Measurements from ENCODE around the gene PLK3. TPM values are rescaled to one million over a fixed set of nuclear protein-coding genes. Genes with fewer than 3 reads are reported as not detected.

PLK3 gene
- total and polyA plus RNA-seq, 2 experiments from 2014 or later: 28.5 to 29.8 TPM

DNA sequence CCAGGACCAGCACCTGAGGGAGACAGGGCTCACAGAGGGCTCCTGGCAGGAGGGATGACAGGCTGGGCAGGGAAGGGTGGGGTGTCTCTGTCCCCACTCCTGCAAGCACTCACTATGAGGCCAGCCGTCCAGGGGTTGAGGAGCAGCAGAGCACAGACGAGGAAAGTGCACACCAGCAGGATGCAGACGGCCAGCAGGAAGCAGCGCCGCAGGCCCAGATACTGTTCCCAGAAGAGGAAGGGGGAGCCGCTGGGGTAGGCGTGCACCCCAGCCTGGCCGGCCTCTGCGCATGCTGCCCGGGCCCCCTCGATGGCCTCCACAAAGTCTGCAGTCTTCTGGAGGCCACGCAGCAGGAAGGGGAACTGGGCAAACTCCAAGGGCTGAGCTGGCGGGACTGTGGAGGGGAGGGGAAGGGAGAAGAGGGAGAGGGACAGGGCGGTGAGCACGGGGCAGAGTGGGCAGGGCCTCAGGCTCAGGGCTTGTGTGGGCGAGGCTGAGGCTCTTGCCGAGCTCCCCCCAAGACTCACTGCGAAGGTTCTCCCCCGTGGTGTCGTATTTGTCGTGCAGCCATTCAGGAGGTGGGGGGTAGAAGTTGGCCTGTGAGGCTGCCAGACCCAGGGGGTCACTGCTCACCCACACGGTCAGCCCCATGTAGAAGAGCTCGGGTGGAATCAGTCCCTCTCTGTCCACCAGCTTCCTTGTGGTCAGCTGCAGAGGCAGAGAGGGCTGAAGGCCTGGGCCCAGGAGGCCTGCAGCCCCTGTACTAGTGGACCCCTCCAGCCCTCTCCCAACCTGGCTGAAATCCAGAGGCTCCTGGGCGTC is 26.4 kb downstream of the PLK3 start:
- in situ Hi-C loops (cut with MboI): loop anchor here (25.0 kb wide), 1 partner anchor 486 kb away; no protein-coding TSS in a partner anchor
- Histone ChIP-seq H3K36me3 (ENCODE audit: low read depth) (no peaks in the 10 kb centered on the region), H4K20me1 (ENCODE audit: insufficient read depth) (no peaks in the 10 kb centered on the region), H3K27ac (no peak overlapping the region), H3K4me2 (ENCODE audit: unreplicated experiment) (no peak overlapping the region), H3K9me3 (ENCODE audit: low read depth) (no peaks in the 10 kb centered on the region), H2AFZ (no peak overlapping the region), H3K9me2 (ENCODE audit: insufficient read depth) (no peaks in the 10 kb centered on the region), H3K9ac (no peak overlapping the region), H3K79me2 (ENCODE audit: insufficient read depth) (no peaks in the 10 kb centered on the region), H3K4me3 (no peak overlapping the region), H3F3A (ENCODE audit: insufficient read depth) (no peaks in the 10 kb centered on the region), H3K27me3 (replicated peaks; ENCODE audit: insufficient read depth) (no peaks in the 10 kb centered on the region), H3K4me1 (ENCODE audit: insufficient read depth) (no peaks in the 10 kb centered on the region)
- DNase-seq: no peak
- WGBS, 2 experiments (ENCODE audit: low coverage in 1 of 2, low lambda C conversion rate in 2 of 2, missing lambda C conversion rate in 2 of 2): 85 to 88% methylated on average over 11 to 24 of the region's 24 CpGs
- TF ChIP-seq EZH2 (IDR thresholded peaks at IDR 0.05; ENCODE audit: insufficient read depth, poor library complexity, severe bottlenecking) (no peak), EZH2phosphoT487 (IDR thresholded peaks at IDR 0.05; ENCODE audit: insufficient read depth, low read depth) (no peak)

GRCh38 chr1:44827197-44828002 is 27.2 kb downstream of the PLK3 start:
- no peak overlapping the region for H2AFZ ChIP-seq
- H3K9ac ChIP-seq: no peak overlapping the region
- H3K27me3 ChIP-seq (replicated peaks; ENCODE audit: insufficient read depth): no peaks in the 10 kb centered on the region
- H3K36me3 ChIP-seq (ENCODE audit: low read depth): no peaks in the 10 kb centered on the region
- TF ChIP-seq EZH2 (IDR thresholded peaks at IDR 0.05; ENCODE audit: insufficient read depth, poor library complexity, severe bottlenecking): no peak
- no peaks in the 10 kb centered on the region for H3K4me1 ChIP-seq (ENCODE audit: insufficient read depth)
- H3K4me3 ChIP-seq: no peak overlapping the region
- H3K4me2 ChIP-seq (ENCODE audit: unreplicated experiment): no peak overlapping the region
- in situ Hi-C loops (cut with MboI): loop anchor here (25.0 kb wide), 1 partner anchor 485 kb away; no protein-coding TSS in a partner anchor
- no peaks in the 10 kb centered on the region for H3K9me2 ChIP-seq (ENCODE audit: insufficient read depth)
- no peaks in the 10 kb centered on the region for H3F3A ChIP-seq (ENCODE audit: insufficient read depth)
- H3K27ac ChIP-seq: no peak overlapping the region
- no peaks in the 10 kb centered on the region for H3K79me2 ChIP-seq (ENCODE audit: insufficient read depth)
- H3K9me3 ChIP-seq (ENCODE audit: low read depth): no peaks in the 10 kb centered on the region
- no peak for DNase-seq
- no peaks in the 10 kb centered on the region for H4K20me1 ChIP-seq (ENCODE audit: insufficient read depth)
- 91 to 92% methylated on average over 28 of the region's 28 CpGs for WGBS, 2 experiments (ENCODE audit: low coverage in 1 of 2, low lambda C conversion rate in 2 of 2, missing lambda C conversion rate in 2 of 2)

DNA sequence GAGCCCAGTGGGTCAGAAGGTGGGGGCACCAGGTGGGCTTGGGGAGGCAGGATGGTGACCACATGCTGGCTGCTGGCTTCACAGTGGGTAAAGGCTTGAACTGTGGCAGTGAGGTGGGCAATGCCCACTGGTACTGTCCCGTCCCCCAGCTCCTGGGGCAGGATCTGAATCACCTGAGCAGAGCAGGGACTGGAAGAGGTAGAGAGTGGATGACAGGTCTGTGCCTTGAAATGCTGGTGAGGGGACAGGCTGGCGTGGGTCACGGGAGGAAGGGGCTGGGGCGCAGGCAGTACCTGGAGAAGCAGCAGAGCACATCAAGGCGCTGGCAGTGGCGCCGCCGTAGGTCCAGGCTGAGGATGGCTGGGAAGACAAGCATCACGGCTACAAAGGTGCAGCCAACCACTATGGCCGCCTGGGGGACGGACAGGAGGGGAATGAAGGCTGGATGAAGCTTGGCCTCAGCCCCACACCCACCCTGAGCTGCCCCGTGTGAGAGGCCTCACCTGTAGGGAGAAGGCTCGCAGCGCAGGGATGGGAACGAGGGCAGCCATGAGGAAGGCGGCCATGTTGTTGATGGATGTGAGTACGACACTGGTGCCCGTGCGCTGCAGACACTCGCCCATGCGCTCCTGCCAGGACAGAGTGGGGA is 27.9 kb downstream of the PLK3 start:
- Histone ChIP-seq H3K4me1 (ENCODE audit: insufficient read depth) (no peaks in the 10 kb centered on the region), H4K20me1 (ENCODE audit: insufficient read depth) (no peaks in the 10 kb centered on the region), H3K9ac (no peak overlapping the region), H3K4me3 (no peak overlapping the region), H3K9me3 (ENCODE audit: low read depth) (no peaks in the 10 kb centered on the region), H3K27me3 (replicated peaks; ENCODE audit: insufficient read depth) (no peaks in the 10 kb centered on the region), H3K36me3 (ENCODE audit: low read depth) (no peaks in the 10 kb centered on the region), H2AFZ (no peak overlapping the region), H3K4me2 (ENCODE audit: unreplicated experiment) (no peak overlapping the region), H3K27ac (no peak overlapping the region), H3F3A (ENCODE audit: insufficient read depth) (no peaks in the 10 kb centered on the region), H3K79me2 (ENCODE audit: insufficient read depth) (no peaks in the 10 kb centered on the region), H3K9me2 (ENCODE audit: insufficient read depth) (no peaks in the 10 kb centered on the region)
- TF ChIP-seq EZH2phosphoT487 (IDR thresholded peaks at IDR 0.05; ENCODE audit: insufficient read depth, low read depth) (no peak), EZH2 (IDR thresholded peaks at IDR 0.05; ENCODE audit: insufficient read depth, poor library complexity, severe bottlenecking) (no peak)
- 89 to 93% methylated on average over 20 to 21 of the region's 21 CpGs for WGBS, 2 experiments (ENCODE audit: low coverage in 1 of 2, low lambda C conversion rate in 2 of 2, missing lambda C conversion rate in 2 of 2)
- no peak for DNase-seq
- in situ Hi-C loops (cut with MboI): loop anchor here (25.0 kb wide), 1 partner anchor 484 kb away; no protein-coding TSS in a partner anchor

DNA sequence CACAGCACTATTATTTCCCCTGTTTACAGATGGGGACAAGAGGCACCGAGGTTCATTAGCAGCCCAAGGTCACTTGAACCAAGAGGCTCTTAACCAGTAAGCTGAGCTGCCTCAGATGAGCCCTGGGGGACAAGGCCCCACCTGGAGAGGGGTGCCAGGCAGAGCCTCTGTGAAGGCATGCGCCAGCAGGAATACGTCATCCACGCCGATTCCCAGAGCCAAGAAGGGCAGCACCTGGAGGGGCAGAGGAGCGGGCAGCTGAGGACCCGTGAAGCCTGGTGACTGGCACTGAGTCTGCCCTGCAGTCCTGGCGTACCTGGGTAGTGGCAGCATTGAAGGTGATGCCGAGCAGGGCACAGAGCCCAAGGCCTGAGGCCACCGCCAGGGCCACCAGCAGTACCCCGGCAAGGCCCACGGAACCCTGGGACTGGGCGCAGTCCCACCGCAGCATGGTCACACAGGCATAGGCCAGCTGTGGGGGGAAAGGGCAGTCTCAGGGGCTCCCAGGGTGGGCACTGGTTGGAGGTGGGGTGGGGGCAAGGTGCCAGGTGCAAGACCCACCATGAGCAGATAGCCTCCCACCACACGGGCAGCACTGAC is 28.8 kb downstream of the PLK3 start:
- Histone ChIP-seq H4K20me1 (ENCODE audit: insufficient read depth) (no peaks in the 10 kb centered on the region), H2AFZ (no peak overlapping the region), H3K9ac (no peak overlapping the region), H3K36me3 (ENCODE audit: low read depth) (no peaks in the 10 kb centered on the region), H3K9me3 (ENCODE audit: low read depth) (no peaks in the 10 kb centered on the region), H3K4me1 (ENCODE audit: insufficient read depth) (no peaks in the 10 kb centered on the region), H3K27me3 (replicated peaks; ENCODE audit: insufficient read depth) (no peaks in the 10 kb centered on the region), H3K4me2 (ENCODE audit: unreplicated experiment) (no peak overlapping the region), H3K4me3 (no peak overlapping the region), H3K27ac (no peak overlapping the region), H3K9me2 (ENCODE audit: insufficient read depth) (no peaks in the 10 kb centered on the region), H3F3A (ENCODE audit: insufficient read depth) (no peaks in the 10 kb centered on the region), H3K79me2 (ENCODE audit: insufficient read depth) (no peaks in the 10 kb centered on the region)
- in situ Hi-C loops (cut with MboI): loop anchor here (25.0 kb wide), 1 partner anchor 483 kb away; no protein-coding TSS in a partner anchor
- TF ChIP-seq EZH2phosphoT487 (IDR thresholded peaks at IDR 0.05; ENCODE audit: insufficient read depth, low read depth) (no peak), EZH2 (IDR thresholded peaks at IDR 0.05; ENCODE audit: insufficient read depth, poor library complexity, severe bottlenecking) (no peak)
- DNase-seq: no peak
- 94% methylated on average over 14 to 15 of the region's 15 CpGs for WGBS, 2 experiments (ENCODE audit: low coverage in 1 of 2, low lambda C conversion rate in 2 of 2, missing lambda C conversion rate in 2 of 2)
